IgD-negative memory B cell (primary cell): ENCODE results near the gene NLRP12. TPM values are rescaled to one million over a fixed set of nuclear protein-coding genes. Genes with fewer than 3 reads are reported as not detected.
"Not testable (repeated sequence)": the region's sequence is repeated elsewhere in the genome, so short reads cannot be mapped to it uniquely, and the experiment has no call there.

Experiments used
- H3K27ac Mint-ChIP-seq, 3 donors: one replicate each; pipeline ENCODE4 v1.8.0; 2020 to 2022; ENCODE audit warnings: mild to moderate bottlenecking in 3 of 3, mixed read lengths in 3 of 3, moderate library complexity in 1 of 3
- H3K27me3 Mint-ChIP-seq: one replicate; pipeline ENCODE4 v1.8.0; 2021; ENCODE audit warnings: mixed read lengths
- H3K36me3 Mint-ChIP-seq: one replicate; pipeline ENCODE4 v1.8.0; 2020; ENCODE audit warnings: mild to moderate bottlenecking, mixed read lengths
- H3K4me1 Mint-ChIP-seq, 3 donors: one replicate each; pipeline ENCODE4 v1.8.0; 2020 to 2022; ENCODE audit warnings: mixed read lengths in 3 of 3, mild to moderate bottlenecking in 1 of 3
- H3K4me3 Mint-ChIP-seq, 4 donors: one replicate each; pipeline ENCODE4 v1.8.0; 2020 to 2022; ENCODE audit warnings: mild to moderate bottlenecking in 4 of 4, mixed read lengths in 4 of 4, moderate library complexity in 3 of 4
- H3K9me3 Mint-ChIP-seq, 3 donors: one replicate each; pipeline ENCODE4 v1.8.0; 2020 to 2021; ENCODE audit warnings: mixed read lengths in 3 of 3, mild to moderate bottlenecking in 1 of 3
- polyA plus RNA-seq: library from polyadenylated mRNA; unstranded; fragments of 300-500 nt; fragmentation: Illumina TruSeq; gene quantifications from one replicate; pipeline ENCODE4 v1.2.3, GENCODE V29; 2021

Gene NLRP12, protein sequence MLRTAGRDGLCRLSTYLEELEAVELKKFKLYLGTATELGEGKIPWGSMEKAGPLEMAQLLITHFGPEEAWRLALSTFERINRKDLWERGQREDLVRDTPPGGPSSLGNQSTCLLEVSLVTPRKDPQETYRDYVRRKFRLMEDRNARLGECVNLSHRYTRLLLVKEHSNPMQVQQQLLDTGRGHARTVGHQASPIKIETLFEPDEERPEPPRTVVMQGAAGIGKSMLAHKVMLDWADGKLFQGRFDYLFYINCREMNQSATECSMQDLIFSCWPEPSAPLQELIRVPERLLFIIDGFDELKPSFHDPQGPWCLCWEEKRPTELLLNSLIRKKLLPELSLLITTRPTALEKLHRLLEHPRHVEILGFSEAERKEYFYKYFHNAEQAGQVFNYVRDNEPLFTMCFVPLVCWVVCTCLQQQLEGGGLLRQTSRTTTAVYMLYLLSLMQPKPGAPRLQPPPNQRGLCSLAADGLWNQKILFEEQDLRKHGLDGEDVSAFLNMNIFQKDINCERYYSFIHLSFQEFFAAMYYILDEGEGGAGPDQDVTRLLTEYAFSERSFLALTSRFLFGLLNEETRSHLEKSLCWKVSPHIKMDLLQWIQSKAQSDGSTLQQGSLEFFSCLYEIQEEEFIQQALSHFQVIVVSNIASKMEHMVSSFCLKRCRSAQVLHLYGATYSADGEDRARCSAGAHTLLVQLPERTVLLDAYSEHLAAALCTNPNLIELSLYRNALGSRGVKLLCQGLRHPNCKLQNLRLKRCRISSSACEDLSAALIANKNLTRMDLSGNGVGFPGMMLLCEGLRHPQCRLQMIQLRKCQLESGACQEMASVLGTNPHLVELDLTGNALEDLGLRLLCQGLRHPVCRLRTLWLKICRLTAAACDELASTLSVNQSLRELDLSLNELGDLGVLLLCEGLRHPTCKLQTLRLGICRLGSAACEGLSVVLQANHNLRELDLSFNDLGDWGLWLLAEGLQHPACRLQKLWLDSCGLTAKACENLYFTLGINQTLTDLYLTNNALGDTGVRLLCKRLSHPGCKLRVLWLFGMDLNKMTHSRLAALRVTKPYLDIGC
- 0.15 TPM for polyA plus RNA-seq

DNA sequence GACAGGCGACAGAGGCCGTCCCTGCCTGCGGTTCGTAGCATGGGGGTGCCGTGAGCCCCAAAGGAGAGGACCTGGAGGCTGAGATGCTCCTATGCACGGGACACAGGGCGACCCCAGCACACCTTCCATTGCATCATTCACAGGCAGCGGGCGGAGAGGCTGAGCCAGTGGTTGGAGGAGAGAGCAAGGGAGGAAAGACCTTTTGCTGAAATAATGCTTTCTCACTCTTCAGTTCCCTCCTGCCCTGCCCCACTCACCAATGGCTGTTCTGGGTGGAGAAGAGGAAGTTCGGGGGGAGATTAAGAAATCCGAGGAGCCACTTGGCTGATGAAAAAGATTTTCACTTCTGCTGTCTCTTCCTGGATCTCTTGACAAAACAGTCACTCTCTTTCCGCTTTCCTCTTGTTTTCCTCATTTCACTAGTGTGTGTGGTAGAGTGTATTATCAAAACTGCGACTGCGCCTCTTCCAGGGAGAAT is at the start of gene NLRP12:
Gene NLRP12, minus strand, starts transcription at position 181 of the 478 bp plus-strand sequence. Its CDS starts 140 bp downstream, at position 41.
- Mint-ChIP-seq H3K36me3 (peaks cover 3% of the 10 kb centered on the region), H3K27me3 (peaks cover 15% of the 10 kb centered on the region), H3K9me3 (peaks cover 0 to 6% (median 0%) of the 10 kb centered on the region in 3 donors), H3K4me1 (no peaks in the 10 kb centered on the region), H3K27ac (no peak within 1 kb of the TSS), H3K4me3 (peak within 1 kb of the TSS in 1 of 4 donors; percentile 41)

- Mint-ChIP-seq H3K27me3 (peaks cover 1% of the 10 kb centered on the region), H3K36me3 (peaks cover 22% of the 10 kb centered on the region), H3K4me3 (peak overlapping the region in 3 of 4 donors; percentile 12 to 63 (median 55)), H3K9me3 (peaks cover 0 to 4% (median 3%) of the 10 kb centered on the region in 3 donors), H3K4me1 (peaks cover 27 to 47% (median 28%) of the 10 kb centered on the region in 3 donors), H3K27ac (peak overlapping the region in 2 of 3 donors; percentile 57 to 92)
Observed at GRCh38 chr19:53872762-53873161, 48.6 kb upstream of the NLRP12 start.

DNA sequence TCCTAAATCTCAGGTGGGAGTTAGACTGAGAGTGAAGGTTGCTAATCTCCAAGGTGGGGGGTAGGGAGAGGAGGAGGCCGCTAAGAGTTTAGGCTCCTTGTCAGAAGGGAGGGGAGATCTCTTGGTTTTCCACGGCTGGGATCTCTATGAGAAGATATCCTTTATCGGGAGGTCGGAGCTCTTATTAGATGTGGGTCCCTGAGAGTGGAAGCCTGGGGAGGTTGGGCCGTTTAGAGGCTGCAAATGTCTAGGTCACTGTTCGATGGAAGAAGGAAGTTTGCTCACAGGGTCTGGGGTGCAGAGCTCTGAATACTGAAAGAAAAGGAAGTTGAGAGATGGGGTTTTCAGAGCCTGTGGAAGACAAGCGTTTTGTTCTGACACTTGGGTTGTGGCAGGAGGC is 47.3 kb upstream of the NLRP12 start:
- Mint-ChIP-seq H3K27ac (peak overlapping the region; percentile 92), H3K36me3 (peaks cover 22% of the 10 kb centered on the region), H3K4me1 (peaks cover 22 to 43% (median 29%) of the 10 kb centered on the region in 3 donors), H3K4me3 (peak overlapping the region; percentile 22 to 88 (median 84)), H3K27me3 (peaks cover 1% of the 10 kb centered on the region), H3K9me3 (peaks cover 0 to 4% (median 3%) of the 10 kb centered on the region in 3 donors)

GRCh38 chr19:53870485-53870844 is 46.4 kb upstream of the NLRP12 start:
- Mint-ChIP-seq H3K4me3 (peak overlapping the region; percentile 68 to 89 (median 88)), H3K27me3 (peaks cover 1% of the 10 kb centered on the region), H3K4me1 (peaks cover 22 to 43% (median 34%) of the 10 kb centered on the region in 3 donors), H3K9me3 (peaks cover 0 to 4% (median 3%) of the 10 kb centered on the region in 3 donors), H3K27ac (peak overlapping the region; percentile 92), H3K36me3 (peaks cover 18% of the 10 kb centered on the region)

DNA sequence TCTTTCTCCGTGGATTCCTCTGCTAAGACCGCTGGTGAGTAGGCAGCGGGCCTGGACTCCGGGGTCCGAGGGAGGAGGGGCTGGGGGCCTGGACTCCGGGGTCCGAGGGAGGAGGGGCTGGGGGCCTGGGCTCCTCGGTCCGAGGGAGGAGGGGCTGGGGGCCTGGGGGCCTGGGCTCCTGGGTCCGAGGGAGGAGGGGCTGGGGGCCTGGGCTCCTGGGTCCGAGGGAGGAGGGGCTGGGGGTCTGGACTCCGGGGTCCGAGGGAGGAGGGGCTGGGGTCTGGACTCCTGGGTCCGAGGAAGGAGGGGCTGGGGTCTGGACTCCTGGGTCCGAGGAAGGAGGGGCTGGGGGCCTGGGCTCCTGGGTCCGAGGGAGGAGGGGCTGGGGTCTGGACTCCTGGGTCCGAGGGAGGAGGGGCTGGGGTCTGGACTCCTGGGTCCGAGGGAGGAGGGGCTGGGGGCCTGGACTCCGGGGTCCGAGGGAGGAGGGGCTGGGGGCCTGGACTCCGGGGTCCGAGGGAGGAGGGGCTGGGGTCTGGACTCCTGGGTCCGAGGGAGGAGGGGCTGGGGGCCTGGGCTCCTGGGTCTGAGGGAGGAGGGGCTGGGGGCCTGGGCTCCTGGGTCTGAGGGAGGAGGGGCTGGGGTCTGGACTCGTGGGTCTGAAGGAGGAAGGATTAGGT is 45.8 kb upstream of the NLRP12 start:
- not testable (repeated sequence) for H3K9me3 Mint-ChIP-seq, H3K27me3 Mint-ChIP-seq
- H3K4me3 Mint-ChIP-seq: peak overlapping the region; percentile 83 to 98 (median 90)
- H3K4me1 Mint-ChIP-seq: peaks cover 22 to 43% (median 34%) of the 10 kb centered on the region in 3 donors
- peak overlapping the region; percentile 92 to 100 (median 98) for H3K27ac Mint-ChIP-seq
- peaks cover 18% of the 10 kb centered on the region for H3K36me3 Mint-ChIP-seq

DNA sequence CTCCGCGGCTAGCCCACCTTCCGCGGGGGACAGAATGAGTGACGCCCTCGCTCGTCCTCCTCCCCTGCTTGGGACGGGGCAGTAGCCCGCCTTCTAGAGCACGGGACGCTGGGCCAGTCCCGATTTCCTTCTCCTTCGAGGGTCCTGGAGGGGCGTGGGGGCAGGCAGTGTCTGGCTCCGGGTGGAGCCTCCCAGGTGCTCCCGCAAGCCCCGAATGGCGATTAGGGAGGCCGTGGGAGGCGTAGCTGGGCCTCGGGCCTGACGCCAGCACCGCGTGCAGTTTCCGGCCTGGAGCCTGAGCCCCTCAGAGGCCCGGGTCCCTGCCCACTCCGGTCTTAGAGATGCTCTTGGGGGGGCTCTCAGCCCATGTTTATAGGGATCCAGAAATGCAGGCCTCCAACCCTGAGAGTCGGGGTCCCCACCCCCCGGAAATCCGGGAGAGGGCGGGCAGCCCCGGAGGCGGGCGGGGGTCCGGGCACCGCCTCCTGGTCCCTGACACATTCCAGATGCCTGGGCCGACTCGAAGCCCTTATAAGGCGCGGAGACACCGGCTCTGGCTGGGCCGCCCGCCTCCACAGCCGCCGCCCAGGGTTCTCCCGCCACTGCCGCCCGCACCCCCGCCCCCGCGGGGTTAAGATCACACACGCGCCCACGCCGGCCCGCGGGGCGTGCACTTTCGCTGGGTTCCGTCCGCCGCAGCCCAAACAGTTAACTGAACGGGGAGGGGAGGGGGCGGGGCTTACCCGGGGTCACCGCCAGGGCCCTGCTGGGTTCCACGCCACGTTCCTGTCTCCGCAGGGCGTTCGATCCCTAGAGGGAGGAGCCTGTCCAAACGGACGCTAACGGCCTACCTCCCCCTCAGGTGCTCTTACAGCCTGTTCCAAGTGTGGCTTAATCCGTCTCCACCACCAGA is 45.0 kb upstream of the NLRP12 start:
- peaks cover 14% of the 10 kb centered on the region for H3K36me3 Mint-ChIP-seq
- H3K4me1 Mint-ChIP-seq: peaks cover 18 to 35% (median 29%) of the 10 kb centered on the region in 3 donors
- peak overlapping the region; percentile 86 to 98 (median 92) for H3K4me3 Mint-ChIP-seq
- peaks cover 0 to 4% (median 0%) of the 10 kb centered on the region in 3 donors for H3K9me3 Mint-ChIP-seq
- H3K27ac Mint-ChIP-seq: peak overlapping the region; percentile 89 to 100 (median 98)
- H3K27me3 Mint-ChIP-seq: peaks cover 1% of the 10 kb centered on the region

DNA sequence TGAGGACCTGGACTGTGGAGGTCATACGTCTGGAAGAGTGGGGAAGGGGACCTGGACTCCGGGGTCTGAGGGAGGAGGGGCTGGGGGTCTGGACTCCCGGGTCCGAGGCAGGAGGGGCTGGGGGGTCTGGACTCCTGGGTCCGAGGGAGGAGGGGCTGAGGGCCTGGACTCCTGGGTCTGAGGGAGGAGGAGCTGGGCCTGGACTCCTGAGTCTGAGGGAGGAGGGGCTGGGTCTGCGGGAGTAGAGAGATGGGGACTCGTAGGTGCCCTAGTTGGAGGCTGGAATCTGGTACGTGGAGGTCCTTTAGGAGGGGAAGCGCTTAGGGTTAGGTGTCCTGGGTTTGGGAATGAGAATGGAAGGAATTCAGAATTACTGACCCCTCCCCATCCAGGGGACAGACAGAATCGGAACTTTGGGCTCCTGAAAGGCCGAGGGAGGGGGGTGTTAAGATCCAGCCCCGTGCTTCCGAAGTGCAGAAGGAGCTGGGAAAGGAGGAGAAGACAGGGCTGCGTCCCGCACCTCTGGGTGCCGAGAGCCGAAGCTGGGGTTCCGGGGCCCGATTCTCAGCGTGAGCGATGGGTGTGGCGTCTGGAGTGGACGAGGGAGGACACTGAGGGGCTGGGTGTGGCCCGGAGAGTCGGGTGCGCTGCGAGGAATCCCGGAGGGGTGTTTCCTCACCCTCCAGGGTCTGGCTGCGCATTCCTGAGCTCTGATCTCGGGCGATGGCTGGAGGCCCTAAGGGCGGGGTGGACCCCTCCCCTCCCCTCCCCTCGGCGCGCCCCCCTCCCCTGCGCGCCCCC is 44.2 kb upstream of the NLRP12 start:
- peak overlapping the region; percentile 86 to 98 (median 92) for H3K4me3 Mint-ChIP-seq

DNA sequence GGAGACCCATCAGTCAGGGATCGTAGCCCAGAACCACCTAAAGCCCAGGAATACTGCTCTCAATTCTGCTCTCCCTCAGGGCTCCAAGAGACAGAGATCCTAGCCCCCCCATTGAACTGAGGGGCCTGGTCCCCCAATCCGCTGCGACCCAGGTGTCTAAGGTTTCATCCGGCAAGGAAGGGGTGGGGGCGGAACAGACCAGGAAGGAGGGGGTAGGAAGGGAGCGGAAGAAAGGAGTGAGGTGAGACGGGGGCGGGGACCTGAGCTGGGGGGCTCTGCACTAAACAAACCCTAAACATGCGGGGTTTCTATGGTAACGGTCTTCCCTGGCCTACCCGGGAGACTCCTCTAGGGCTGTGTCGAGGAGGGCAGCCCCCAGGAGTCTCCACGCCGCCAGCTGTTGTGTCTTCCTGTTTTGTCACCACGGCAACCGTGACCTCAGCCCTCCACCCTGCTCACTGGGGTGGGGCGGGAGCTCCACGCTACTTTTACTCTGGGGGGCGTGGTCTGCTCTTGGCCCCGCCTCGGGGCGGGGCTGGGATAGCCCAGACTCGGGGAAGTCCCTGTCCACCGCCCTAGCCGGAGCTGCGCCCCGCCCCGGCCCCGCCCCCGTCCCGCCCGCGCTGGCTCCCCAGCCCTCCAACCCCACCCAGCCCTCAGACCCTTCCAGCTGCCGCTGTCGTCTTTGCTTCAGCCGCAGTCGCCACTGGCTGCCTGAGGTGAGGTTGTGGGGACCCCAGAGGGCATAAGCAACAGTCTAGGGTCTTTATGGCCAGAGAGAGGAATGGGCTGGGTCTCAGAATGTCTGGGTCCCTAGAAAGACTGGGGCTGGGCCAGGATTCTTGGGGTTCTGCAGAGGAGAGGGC is 43.3 kb upstream of the NLRP12 start, which contains the start of gene MYADM:
Gene MYADM, plus strand, starts transcription at position 659 of the 866 bp plus-strand sequence. CDS start 5,647 bp downstream, outside the sequence.
- peaks cover 2% of the 10 kb centered on the region for H3K36me3 Mint-ChIP-seq

More for the DNA sequence above, 44.2 kb upstream of the NLRP12 start:
- peaks cover 6% of the 10 kb centered on the region for H3K36me3 Mint-ChIP-seq
- peaks cover 1% of the 10 kb centered on the region for H3K27me3 Mint-ChIP-seq
- H3K27ac Mint-ChIP-seq: peak overlapping the region; percentile 93 to 100 (median 98)
- no peaks in the 10 kb centered on the region for H3K9me3 Mint-ChIP-seq
- peaks cover 13 to 26% (median 25%) of the 10 kb centered on the region in 3 donors for H3K4me1 Mint-ChIP-seq

DNA sequence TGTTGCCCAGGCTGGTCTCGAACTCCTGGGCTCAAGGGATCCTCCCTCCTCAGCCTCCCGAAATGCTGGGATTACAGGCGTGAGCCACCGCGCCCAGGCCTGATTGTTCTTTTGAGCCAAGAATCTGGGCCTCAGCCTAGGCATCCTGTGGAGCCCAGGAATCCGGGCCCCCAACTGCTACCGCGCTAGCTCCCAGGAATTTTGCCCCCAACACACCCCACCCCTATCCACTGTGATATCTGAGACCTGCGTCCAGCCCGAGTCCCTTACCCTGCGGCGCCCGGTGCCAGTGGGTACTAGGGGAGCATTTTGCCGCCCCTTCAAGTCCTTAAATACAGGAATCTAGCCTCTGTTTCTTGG is 42.7 kb upstream of the NLRP12 start:
- H3K4me3 Mint-ChIP-seq: peak overlapping the region; percentile 86 to 98 (median 91)
- peaks cover 2% of the 10 kb centered on the region for H3K36me3 Mint-ChIP-seq
- H3K27me3 Mint-ChIP-seq: peaks cover 4% of the 10 kb centered on the region
- H3K27ac Mint-ChIP-seq: peak overlapping the region; percentile 96 to 100 (median 98)
- peaks cover 13 to 22% (median 20%) of the 10 kb centered on the region in 3 donors for H3K4me1 Mint-ChIP-seq
- no peaks in the 10 kb centered on the region for H3K9me3 Mint-ChIP-seq

More for the DNA sequence above, 43.3 kb upstream of the NLRP12 start, which contains the start of gene MYADM:
- H3K4me3 Mint-ChIP-seq: peak within 1 kb of the TSS; percentile 86 to 98 (median 92)
- H3K27me3 Mint-ChIP-seq: peaks cover 4% of the 10 kb centered on the region
- peaks cover 13 to 22% (median 20%) of the 10 kb centered on the region in 3 donors for H3K4me1 Mint-ChIP-seq
- no peaks in the 10 kb centered on the region for H3K9me3 Mint-ChIP-seq
- peak within 1 kb of the TSS; percentile 96 to 100 (median 98) for H3K27ac Mint-ChIP-seq

DNA sequence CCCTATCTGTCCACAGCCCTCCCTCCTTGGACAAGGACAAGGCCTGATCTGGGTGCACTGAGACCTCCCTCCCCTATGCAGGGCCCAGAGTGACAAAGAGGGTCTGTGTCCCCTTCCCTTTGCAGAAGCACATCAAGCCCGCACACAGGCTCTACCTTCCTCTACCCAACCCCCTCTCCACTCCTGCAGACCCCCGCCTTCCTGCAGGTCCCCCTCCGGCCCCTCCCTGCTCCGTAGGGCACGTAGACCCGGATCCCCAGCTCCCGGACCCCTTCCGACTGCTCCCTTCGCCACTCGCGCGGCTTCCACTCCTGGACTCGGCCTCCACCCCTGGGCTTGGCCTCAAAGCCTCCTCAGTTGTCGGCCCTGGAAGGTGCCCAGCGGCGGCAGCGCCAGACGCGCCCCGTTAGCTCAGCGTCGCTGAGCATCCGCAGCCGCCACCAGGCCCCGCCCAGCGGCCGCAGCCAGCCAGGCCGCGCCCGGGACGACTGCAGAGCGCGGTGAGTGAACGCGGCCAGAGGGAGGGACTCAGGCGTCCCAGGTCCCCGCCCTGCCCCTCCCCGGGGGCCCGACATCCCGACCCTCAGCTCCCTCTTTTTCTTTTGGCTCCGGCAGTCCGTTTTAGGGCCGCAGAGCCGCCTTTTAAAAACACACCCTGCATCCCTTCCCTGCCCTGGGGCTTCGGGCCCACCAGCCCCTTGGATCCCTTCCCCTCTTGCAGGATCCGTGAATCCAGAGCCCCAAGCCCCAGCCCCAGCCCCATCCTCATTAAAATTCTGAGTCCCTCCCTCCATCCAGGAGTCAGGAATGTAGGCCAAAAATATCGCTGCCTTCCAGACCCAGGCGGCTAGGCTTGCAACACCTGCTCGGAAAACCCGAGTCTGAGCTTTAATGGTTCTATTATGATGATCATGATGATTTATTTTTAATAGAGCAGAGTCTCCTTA is 42.1 kb upstream of the NLRP12 start:
- Mint-ChIP-seq H3K4me3 (peak overlapping the region; percentile 86 to 98 (median 91)), H3K36me3 (no peaks in the 10 kb centered on the region), H3K27ac (peak overlapping the region; percentile 96 to 100 (median 98)), H3K4me1 (peaks cover 8 to 17% (median 14%) of the 10 kb centered on the region in 3 donors), H3K27me3 (peaks cover 4% of the 10 kb centered on the region), H3K9me3 (no peaks in the 10 kb centered on the region)

DNA sequence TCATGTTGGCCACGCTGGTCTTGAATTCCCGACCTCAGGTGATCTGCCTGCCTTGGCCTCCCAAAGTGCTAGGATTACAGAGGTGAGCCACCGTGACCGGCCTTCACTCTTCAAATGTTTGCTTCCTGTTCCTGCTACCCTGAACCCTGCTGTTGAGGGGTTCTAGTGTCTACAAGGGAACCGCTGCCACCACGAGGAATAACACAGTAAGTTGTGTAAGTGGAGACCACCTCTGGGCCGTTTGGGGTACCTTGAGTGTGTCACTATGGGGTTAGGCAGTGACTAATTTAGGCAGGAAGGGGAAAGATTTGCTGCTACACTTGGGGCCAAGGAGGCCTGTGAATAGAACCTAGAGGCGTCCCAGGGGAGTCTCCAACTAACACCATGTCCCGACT is 41.4 kb upstream of the NLRP12 start:
- Mint-ChIP-seq H3K27ac (peak overlapping the region in 2 of 3 donors; percentile 98 to 100), H3K4me1 (peaks cover 3 to 13% (median 8%) of the 10 kb centered on the region in 3 donors), H3K27me3 (peaks cover 4% of the 10 kb centered on the region), H3K36me3 (no peaks in the 10 kb centered on the region), H3K4me3 (peak overlapping the region in 3 of 4 donors; percentile 12 to 86 (median 77)), H3K9me3 (no peaks in the 10 kb centered on the region)
